ENCODE results near the gene SUPT3H. TPM values are rescaled to one million over a fixed set of nuclear protein-coding genes. Genes with fewer than 3 reads are reported as not detected.

SUPT3H gene
- total and polyA plus RNA-seq, 7 donors, result 1.7 to 4.3 (median 2.8) TPM

DNA sequence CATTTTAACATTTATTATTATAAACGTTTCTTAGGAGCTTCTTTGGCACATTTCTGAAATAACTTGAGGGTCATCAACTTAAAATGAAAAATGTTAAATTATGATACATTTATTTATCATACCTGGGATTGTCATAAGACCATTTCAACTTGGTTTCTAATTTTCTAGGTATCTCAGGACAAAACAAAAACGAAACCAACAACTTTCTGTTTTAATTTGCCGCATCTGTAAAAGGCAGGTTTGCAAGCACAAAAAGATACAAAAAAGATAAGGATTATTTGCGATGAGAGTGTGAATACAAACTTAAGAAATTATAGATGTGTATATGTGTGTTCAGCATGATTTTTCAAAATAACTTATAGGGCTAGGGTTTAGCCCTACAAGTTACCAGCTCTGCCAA, 444.6 kb downstream of the SUPT3H start:
- 68 to 72% (median 71%) methylated on average over 4 of the region's 4 CpGs for WGBS, 3 donors
- ATAC-seq, result no peak
- no peak for DNase-seq
- Histone ChIP-seq H3K27me3 (ENCODE audit: insufficient read depth in 3 of 3, low read length in 2 of 3) (no peaks in the 10 kb centered on the region), H3K9me3 (no peaks in the 10 kb centered on the region), H3K4me1 (no peaks in the 10 kb centered on the region), H3K4me3 (no peak overlapping the region), H3K27ac (no peak overlapping the region), H3K36me3 (ENCODE audit: insufficient read depth in 1 of 2, low read depth in 1 of 2) (no peaks in the 10 kb centered on the region)
- intact Hi-C loops (cut with DNase I), result no loop called here
- TF ChIP-seq, protein P1, sequence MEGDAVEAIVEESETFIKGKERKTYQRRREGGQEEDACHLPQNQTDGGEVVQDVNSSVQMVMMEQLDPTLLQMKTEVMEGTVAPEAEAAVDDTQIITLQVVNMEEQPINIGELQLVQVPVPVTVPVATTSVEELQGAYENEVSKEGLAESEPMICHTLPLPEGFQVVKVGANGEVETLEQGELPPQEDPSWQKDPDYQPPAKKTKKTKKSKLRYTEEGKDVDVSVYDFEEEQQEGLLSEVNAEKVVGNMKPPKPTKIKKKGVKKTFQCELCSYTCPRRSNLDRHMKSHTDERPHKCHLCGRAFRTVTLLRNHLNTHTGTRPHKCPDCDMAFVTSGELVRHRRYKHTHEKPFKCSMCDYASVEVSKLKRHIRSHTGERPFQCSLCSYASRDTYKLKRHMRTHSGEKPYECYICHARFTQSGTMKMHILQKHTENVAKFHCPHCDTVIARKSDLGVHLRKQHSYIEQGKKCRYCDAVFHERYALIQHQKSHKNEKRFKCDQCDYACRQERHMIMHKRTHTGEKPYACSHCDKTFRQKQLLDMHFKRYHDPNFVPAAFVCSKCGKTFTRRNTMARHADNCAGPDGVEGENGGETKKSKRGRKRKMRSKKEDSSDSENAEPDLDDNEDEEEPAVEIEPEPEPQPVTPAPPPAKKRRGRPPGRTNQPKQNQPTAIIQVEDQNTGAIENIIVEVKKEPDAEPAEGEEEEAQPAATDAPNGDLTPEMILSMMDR (IDR thresholded peaks at IDR 0.05), result no peak

DNA sequence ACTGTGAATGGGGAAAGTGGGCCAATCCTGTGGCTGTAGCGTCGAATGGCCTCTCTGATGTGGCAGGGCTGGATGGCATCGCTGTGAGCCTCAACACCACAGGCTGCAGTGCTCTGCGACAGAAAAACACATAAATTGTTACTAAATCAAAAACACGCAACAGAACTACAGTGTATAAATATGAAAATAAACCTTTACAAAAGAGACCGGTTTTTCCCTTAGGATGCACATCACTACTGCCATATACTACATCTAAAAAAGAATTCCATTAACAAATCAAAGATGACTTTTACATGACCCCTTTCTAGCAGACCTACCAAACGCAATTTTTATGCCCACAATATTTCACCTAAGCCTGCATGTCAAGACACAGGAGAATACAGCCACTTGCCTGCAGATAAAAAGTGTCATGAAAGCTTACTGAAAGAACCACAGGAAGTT, 445.1 kb downstream of the SUPT3H start:
- DNase-seq (no peak), ATAC-seq (no peak)
- Histone ChIP-seq H3K27me3 (ENCODE audit: insufficient read depth in 3 of 3, low read length in 2 of 3) (no peaks in the 10 kb centered on the region), H3K4me3 (no peak overlapping the region), H3K36me3 (ENCODE audit: insufficient read depth in 1 of 2, low read depth in 1 of 2) (no peaks in the 10 kb centered on the region), H3K27ac (no peak overlapping the region), H3K4me1 (no peaks in the 10 kb centered on the region), H3K9me3 (no peaks in the 10 kb centered on the region)
- intact Hi-C loops (cut with DNase I), result no loop called here
- TF ChIP-seq, protein P1 (IDR thresholded peaks at IDR 0.05), result no peak
- 86 to 88% (median 87%) methylated on average over 7 of the region's 7 CpGs for WGBS, 3 donors

DNA sequence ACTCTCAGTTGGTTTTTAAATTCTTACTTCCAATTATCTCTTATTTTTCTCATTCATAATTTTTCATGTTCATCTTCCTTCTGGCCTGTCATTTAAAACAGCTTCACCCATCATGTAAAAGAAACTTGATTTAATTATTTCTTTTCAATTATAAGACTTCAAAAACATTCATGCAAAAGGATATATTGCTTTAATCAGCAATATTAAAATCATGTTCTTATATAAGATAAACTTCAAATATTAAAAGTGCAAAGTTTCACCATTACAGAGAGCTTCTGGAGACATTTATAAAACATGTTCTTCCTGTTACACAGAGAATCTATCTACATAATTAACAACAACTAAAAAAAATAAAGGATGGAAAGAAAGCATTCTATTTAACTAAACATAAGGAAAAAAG, 446.3 kb downstream of the SUPT3H start:
- ATAC-seq, result no peak
- TF ChIP-seq, protein P1 (IDR thresholded peaks at IDR 0.05), result no peak
- H3K27ac ChIP-seq, result no peak overlapping the region

DNA sequence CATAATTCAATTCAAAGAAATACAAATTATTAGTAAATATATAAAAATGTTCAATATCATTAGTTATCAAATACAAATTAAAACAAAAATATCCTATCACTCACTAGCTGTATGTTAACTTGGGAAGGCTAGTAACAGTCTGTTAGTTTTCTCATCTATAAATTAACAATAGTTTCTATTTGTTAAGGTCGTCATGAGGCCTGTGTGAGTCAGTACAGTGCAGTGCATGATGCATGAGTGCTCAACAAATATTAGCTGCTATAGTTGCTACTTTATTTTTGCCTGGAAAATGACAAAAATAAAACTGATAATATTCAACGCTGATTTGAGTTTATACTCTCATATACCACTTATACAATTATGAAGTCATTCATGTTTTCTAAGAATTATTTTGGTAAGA, 451.2 kb downstream of the SUPT3H start:
- Histone ChIP-seq H3K4me1 (no peaks in the 10 kb centered on the region), H3K4me3 (no peak overlapping the region), H3K9me3 (no peaks in the 10 kb centered on the region), H3K27ac (no peak overlapping the region), H3K36me3 (ENCODE audit: insufficient read depth in 1 of 2, low read depth in 1 of 2) (no peaks in the 10 kb centered on the region), H3K27me3 (ENCODE audit: insufficient read depth in 3 of 3, low read length in 2 of 3) (no peaks in the 10 kb centered on the region)
- ATAC-seq, result no peak
- WGBS, 3 donors, result 89 to 91% (median 91%) methylated on average over 2 of the region's 2 CpGs
- intact Hi-C loops (cut with DNase I), result no loop called here
- TF ChIP-seq, protein P1 (IDR thresholded peaks at IDR 0.05), result no peak
- DNase-seq, result no peak

More for the DNA sequence above, 446.3 kb downstream of the SUPT3H start:
- intact Hi-C loops (cut with DNase I), result no loop called here
- DNase-seq, result no peak
- H3K4me3 ChIP-seq, result no peak overlapping the region
- H3K9me3 ChIP-seq, result no peaks in the 10 kb centered on the region
- no peaks in the 10 kb centered on the region for H3K36me3 ChIP-seq (ENCODE audit: insufficient read depth in 1 of 2, low read depth in 1 of 2)
- H3K4me1 ChIP-seq, result no peaks in the 10 kb centered on the region
- no peaks in the 10 kb centered on the region for H3K27me3 ChIP-seq (ENCODE audit: insufficient read depth in 3 of 3, low read length in 2 of 3)

DNA sequence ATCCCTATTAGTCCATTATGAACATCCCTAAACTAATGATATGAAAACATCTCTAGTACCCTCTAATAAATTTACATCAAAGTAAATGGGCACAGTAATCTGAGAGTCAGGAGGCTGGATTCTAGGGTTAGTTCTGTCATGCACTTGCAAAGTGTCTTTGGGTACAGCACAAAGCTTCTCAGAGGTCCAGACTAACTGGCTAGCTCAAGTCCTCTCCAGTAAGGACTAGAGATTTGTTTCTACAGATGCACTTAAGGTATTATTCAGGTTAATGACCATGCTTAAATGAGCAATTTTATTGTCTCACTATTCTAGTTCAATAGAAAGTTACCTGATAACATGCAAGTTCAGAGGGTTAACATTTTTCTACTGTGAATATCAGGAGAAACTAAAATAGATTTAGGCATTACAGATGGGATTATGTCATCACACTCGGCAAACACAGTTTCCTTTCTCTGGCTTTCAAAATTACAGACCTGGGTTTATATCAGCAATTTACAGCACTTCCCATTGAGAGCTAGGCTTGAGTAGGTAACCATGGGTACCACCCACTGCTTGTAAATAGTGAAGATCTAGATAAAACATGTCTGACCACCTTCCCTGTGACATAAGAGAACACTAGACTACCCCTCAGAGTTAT, 452.5 kb downstream of the SUPT3H start:
- intact Hi-C loops (cut with DNase I), result no loop called here
- WGBS, 3 donors, result 20 to 34% (median 26%) methylated on average over 1 of the region's 1 CpG
- no peak for ATAC-seq

More for the DNA sequence above, 452.5 kb downstream of the SUPT3H start:
- Histone ChIP-seq H3K9me3 (no peaks in the 10 kb centered on the region), H3K27me3 (ENCODE audit: insufficient read depth in 3 of 3, low read length in 2 of 3) (no peaks in the 10 kb centered on the region), H3K4me3 (no peak overlapping the region), H3K4me1 (no peaks in the 10 kb centered on the region), H3K27ac (no peak overlapping the region), H3K36me3 (ENCODE audit: insufficient read depth in 1 of 2, low read depth in 1 of 2) (no peaks in the 10 kb centered on the region)
- TF ChIP-seq, protein P1 (IDR thresholded peaks at IDR 0.05), result no peak
- DNase-seq, result no peak

Measured in psoas muscle (tissue), 8 donors.